ENCODE data around the gene IL18BP.

- TF ChIP-seq CHD7 (IDR thresholded peaks at IDR 0.05; ENCODE audit: low read depth, low read length) (no peak), CTCF (IDR thresholded peaks at IDR 0.05 in 2 of 3, conservative IDR thresholded peaks at IDR 0.05 in 1 of 3; ENCODE audit: insufficient read depth in 2 of 3, low read depth in 1 of 3, low read length in 3 of 3) (no peak), ZNF280A (IDR thresholded peaks at IDR 0.05; ENCODE audit: low read depth, partially characterized antibody) (no peak), ZBTB11 (CRISPR knock-in tag; IDR thresholded peaks at IDR 0.05) (no peak), MEF2D (tag; conservative IDR thresholded peaks at IDR 0.05; ENCODE audit: low read depth) (no peak), MEF2A (IDR thresholded peaks at IDR 0.05; ENCODE audit: control insufficient read depth, low read depth, low read length) (no peak), PHF20 (IDR thresholded peaks at IDR 0.05; ENCODE audit: partially characterized antibody) (no peak), CHD2 (IDR thresholded peaks at IDR 0.05; ENCODE audit: low read depth, low read length) (no peak), RBM39 (optimal IDR thresholded peaks at IDR 0.05; ENCODE audit: low read depth, low read length) (no peak), SPI1 (IDR thresholded peaks at IDR 0.05; ENCODE audit: borderline replicate concordance, low read depth, low read length) (no peak), TRIM24 (IDR thresholded peaks at IDR 0.05) (no peak), RCOR1 (IDR thresholded peaks at IDR 0.05; ENCODE audit: borderline replicate concordance in 1 of 2, low read depth in 2 of 2, low read length in 2 of 2) (no peak), NCOR1 (IDR thresholded peaks at IDR 0.05) (no peak), FOXJ3 (CRISPR knock-in tag; IDR thresholded peaks at IDR 0.05) (no peak)
These were observed 6.9 kb downstream of the IL18BP start for GRCh38 chr11:72005347-72006260.
